B cell (primary cell): ENCODE results near the gene HMOX2.

Experiments
- CTCF ChIP-seq: fragments of 200-600 bp; IDR thresholded peaks from one replicate; pipeline ENCODE4 v1.8.0; 2022; ENCODE audit warnings: antibody characterized with exemption, mild to moderate bottlenecking
- EZH2 ChIP-seq: IDR thresholded peaks from 2 replicates; pipeline ENCODE4 v1.6.1; 2012; ENCODE audit warnings: borderline replicate concordance, low read depth, mild to moderate bottlenecking, moderate library complexity, low read length; ENCODE audit not compliant: insufficient read depth, poor library complexity, severe bottlenecking

GRCh38 chr16:4535627-4536108 is 59.5 kb downstream of the HMOX2 start:
- TF ChIP-seq CTCF = no peak
- TF ChIP-seq EZH2 = no peak
